OCI-M1 (cell line): ENCODE measurements around the gene PREX1.
A peak's percentile ranks its signal among the peaks of the same experiment; 100 is the strongest.
"Not testable (repeated sequence)": the region's sequence is repeated elsewhere in the genome, so short reads cannot be mapped to it uniquely, and the experiment has no call there.

Experiments used
- DNase-seq: peaks from one replicate; lab custom pipeline; 2025; lab: John Stamatoyannopoulos, UW

The PREX1 gene, protein sequence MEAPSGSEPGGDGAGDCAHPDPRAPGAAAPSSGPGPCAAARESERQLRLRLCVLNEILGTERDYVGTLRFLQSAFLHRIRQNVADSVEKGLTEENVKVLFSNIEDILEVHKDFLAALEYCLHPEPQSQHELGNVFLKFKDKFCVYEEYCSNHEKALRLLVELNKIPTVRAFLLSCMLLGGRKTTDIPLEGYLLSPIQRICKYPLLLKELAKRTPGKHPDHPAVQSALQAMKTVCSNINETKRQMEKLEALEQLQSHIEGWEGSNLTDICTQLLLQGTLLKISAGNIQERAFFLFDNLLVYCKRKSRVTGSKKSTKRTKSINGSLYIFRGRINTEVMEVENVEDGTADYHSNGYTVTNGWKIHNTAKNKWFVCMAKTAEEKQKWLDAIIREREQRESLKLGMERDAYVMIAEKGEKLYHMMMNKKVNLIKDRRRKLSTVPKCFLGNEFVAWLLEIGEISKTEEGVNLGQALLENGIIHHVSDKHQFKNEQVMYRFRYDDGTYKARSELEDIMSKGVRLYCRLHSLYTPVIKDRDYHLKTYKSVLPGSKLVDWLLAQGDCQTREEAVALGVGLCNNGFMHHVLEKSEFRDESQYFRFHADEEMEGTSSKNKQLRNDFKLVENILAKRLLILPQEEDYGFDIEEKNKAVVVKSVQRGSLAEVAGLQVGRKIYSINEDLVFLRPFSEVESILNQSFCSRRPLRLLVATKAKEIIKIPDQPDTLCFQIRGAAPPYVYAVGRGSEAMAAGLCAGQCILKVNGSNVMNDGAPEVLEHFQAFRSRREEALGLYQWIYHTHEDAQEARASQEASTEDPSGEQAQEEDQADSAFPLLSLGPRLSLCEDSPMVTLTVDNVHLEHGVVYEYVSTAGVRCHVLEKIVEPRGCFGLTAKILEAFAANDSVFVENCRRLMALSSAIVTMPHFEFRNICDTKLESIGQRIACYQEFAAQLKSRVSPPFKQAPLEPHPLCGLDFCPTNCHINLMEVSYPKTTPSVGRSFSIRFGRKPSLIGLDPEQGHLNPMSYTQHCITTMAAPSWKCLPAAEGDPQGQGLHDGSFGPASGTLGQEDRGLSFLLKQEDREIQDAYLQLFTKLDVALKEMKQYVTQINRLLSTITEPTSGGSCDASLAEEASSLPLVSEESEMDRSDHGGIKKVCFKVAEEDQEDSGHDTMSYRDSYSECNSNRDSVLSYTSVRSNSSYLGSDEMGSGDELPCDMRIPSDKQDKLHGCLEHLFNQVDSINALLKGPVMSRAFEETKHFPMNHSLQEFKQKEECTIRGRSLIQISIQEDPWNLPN (N-terminal part only)

DNA sequence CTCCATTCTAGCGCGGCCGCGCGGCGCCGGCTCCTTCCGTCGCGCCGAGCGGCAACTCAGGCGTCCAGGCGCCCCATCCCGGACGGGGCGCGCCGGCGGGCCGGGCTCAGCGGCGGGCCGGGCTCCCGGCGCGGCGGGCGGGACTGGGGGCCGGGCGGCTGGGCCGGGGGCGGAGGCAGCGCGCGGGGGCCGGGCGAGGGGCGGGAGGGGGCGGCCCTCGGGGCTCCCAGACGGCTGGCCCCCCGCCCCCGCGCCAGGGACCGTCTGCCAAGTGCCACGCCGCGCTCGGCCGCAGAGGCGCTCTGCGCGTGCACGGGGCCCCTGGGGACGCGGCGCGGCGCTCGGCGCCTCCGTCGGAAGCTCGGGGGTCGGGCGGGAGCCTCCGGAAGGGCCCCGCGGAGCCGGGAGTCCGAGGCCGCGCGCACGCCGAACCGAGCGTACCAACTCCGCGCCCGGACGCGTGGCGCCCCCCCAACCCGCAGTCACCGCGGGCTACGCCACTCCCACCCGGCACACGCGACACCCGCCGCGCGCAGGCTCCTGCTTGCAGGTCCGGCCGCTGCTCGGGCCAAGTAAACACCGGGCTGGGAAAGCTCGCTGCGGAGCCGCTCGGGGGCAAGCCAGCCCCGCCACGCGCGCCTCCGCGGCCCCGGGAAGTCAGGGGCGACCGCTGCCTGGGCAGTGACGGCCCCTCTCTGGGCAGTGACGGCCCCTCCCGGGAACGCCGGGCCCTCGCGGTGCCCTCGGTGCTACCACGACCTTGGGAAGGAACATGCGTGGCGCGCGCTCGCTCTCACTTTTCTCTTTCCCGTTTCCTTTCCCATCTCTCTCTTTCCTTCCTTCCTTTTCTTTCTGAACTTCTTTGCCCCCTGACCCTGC, at the start of gene PREX1:
Gene PREX1 (minus strand): TSS at position 145 of the 879 bp plus-strand sequence. CDS start 139 bp downstream, at position 6.
- DNase-seq: no peak

DNA sequence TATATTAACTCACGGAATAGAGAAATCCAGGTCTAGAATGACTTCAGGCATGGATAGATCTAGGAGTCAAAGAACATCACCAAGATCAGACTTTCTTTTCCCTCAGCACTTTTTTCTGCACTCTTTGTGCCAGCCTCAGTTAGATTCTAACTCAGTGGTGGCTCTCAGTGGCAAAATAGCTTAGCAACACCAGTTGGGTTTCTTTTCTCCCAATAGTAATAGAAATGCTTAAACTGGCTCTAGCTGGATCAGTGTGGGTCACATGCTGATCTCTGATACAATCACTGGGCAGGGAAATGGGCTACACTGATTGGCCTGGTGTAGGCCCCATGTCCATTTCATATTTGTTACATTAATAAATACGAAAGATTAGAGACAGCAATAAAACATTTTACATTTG, 49.5 kb upstream of the PREX1 start:
- peak; percentile 32 for DNase-seq

DNA sequence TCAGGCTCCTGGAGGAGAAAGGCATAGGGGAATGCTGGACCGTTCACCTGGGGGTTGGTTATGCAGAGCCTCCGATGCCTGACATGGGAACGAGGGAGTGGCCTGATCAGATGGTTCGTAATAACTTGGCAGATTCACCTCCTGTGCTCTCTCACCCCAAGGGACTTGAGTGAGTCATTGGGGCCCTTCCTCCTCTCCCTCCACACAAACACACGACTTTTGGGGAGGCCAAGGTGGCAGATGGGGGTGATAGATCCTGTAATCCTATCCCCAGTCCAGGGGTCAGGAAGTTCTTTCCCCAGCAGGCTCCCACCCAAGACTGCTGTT, 48.1 kb upstream of the PREX1 start:
- DNase-seq: no peak

DNA sequence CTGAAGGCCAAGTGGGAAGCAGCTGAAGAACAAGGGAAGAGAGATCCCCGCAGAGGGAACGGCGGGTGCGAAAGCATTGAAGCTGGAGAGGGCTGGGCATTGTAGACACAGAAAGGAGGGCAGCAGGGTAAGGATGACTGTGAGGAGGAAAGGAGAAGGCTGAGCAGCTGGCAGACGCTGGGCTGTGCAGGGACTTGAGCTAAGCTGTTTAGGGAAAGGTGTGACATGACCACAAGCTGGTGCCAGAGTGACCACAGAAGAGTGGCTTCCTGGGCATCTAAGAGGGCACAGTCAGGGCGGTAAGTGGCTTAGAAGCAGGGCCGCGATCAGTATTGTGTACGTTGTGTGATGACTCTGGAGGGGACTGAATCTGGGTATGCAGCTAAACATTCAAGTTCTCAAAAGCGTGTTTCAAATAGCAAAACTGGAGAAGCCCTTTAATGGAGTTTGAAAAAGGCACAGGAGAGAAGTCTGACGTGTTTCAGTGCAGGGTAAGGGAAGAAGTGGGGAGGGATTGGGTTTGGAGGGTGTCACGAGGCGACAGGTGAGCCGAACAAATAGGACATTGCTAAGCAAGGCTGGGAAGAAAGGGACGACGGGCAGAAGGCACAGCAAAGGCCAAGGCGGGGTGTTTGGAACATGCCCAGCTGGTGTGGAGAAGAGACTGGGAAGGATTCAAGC, 47.6 kb upstream of the PREX1 start:
- no peak for DNase-seq

DNA sequence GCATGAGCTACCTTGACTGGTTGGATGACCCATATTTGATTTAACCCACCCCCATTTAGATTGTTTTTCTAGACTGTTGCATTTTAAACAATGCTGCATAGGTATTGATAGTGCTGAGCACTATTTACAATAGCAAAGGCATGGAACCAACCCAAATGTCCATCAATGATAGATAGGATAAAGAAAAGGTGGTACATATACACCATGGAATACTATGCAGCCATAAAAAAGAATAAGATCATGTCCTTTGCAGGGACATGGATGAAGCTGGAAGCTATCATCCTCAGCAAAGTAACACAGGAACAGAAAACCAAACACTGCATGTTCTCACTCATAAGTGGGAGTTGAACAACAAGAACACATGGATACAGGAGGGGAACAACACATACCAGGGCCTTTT, 41.6 kb upstream of the PREX1 start:
- DNase-seq: not testable (repeated sequence)

DNA sequence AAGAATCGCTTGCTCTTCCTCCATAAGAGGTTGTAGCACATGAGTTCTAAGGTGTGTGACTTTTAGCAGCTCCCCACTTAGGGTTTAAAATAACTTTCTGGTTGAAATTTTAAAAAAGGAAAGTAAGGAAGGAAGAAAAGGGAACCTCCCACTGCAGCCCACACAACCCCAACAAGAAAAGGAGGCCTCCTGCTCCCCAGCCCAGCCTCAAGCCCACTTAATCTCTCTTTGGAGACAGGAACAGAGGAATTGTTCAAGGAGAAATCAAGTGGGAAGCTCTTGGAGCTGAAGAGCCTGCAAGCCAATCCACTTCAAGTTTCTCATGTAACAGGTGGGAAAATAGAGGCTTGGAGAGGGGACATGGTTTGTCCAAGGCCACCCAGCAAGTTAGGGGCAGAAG, 39.1 kb upstream of the PREX1 start:
- DNase-seq: no peak

DNA sequence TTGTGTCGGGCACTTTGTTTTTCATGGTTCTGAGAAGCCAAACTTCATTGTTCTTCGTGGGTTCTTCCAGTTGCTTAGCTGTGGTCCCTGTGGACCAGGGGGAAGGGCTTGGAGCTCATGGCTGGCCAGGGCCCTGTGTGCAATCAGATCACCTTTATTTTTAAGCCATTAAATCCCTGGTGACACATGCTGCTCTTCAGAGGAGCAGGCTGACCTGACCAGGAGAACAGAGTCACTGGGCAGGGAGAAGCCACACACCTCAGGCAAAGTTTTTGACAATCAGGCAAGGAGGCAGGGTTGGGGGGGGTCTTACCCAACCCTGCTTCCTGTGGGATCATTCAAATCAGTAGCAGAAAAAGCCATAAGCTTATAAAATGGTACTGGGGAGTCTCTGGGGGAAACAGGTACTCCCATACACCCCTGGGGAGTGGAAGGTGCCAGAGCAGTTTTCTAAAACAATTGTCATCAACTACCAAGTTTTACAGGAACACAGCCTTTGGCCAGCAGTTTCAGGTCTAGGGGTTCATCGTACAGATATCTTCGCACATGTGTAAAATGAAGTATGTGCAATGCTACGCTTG, 37.0 kb upstream of the PREX1 start:
- no peak for DNase-seq

DNA sequence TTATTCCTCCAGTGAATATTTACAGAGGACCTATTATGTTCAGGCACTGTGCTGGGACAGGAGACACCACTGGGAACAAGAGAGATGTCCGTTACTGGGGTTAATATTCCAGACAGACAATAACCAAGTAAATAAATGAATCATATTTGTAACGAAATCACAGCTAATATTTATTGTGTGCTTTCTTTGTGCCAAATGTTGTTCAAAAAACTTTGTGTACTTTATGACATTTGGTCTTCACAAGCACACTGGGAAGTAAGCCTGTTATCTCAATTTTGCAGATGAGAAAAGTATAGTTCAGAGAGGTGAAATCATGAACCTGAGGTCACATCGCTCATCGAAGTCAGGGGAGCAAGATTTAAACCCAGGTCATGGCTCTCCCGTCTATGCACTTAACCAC, 36.5 kb upstream of the PREX1 start:
- no peak for DNase-seq

DNA sequence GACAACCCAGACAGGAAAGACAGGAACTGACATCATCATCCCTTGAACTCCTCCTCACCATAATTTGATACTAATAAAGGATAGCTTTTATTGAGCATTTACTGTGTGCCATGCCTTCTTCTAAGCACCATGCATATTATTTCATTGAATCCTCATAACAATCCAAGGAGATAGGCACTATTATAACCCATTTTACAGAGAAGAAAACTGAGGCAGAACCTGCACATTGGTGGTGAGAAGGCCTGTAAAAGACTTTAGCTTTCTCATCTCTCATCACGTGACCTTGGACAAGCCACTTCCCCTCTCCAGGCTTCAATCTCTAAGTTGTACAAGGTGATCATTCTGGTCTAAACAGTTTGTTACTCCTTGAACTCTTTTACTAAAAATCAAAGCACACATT, 34.5 kb upstream of the PREX1 start:
- DNase-seq: peak; percentile 17

DNA sequence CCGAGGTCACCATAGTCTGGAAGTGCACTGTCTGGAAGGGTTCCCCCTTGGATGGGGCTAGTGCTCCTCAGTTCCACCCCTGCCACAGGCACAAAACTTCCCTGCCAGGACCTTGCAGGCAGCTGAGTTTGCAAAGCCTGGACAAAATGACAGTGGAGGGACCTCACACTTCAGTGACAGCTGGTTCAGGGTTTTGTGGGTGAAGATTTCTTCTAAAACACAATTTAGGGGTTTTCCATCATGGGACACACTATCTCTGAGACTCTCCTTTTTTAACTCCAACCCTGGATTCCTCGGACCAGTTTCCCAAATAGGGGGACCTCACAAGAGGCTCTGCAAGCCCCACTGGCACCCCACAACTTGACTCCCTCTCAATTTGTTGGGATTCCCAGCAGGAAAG, 33.6 kb upstream of the PREX1 start:
- no peak for DNase-seq

DNA sequence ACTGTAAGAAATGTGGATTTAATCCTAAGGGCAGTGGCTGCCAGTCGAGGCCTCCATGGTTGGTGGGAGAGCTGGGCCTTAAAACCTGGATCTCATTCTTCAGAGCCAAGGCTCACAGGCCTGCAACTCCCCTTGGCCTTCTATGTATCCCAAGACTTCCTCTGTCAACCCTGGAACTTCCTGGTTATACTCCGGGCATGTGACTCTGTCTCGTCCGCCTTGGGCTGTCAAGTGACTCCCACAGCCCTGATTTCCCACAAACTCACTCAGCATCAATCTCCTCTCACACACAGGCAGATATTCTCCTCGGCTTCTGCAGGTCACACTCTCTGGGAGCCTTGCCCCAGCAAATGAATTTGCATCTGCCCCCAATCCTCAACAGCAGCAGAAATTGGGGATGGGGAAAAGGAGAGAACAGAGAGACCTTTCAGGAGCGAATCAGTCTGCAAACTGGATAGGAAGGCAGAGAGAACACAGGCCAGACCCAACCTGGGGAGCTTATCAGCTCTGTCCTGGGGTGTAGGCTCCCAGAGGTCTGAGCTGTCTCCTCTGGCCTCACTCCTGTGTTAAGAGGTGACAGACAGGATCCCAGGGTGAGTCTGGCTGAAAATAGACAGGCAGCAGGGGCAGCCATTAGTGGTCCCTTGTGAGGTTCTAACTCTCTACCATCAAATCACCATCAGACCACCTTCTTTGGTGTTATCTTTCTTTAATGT, 30.4 kb upstream of the PREX1 start:
- no peak for DNase-seq

DNA sequence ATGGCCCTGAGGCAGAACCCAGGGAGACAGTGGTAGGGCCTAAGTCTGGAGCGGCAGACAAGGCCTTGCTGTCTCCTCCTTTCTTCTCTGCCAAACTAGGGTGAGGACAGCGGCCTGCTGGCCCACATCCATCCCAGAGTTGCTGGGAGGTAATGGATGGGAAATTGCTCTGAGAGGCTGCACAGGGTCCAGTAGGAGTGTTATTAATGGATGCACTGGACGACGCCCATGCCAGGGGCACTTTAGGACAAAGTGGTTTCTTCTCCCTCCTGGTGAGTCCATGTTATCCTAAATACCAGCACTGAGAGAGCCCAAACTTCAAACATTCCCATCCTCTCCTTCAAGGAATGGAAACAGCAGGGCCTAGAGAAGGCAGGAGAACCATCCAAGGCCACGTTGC, 28.3 kb upstream of the PREX1 start:
- DNase-seq: no peak

DNA sequence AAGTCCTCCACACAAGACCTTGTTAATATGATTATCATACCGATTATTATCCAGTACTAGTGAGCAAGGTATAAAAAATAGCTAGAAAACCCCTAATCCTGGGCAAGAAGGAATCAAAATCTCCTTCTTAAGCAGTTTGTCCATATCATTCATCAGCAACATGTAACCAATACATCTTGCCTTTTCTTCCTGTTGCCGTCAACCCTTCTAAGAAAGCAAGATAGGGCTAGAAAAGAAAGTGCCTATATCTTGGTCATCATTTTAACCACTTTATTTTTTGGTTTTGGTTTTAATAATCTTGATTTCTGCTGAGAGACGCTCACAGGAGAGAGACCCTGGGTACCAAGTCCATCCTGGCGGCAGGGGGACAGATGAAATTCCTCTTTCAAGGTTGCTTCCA, 27.2 kb upstream of the PREX1 start:
- no peak for DNase-seq

DNA sequence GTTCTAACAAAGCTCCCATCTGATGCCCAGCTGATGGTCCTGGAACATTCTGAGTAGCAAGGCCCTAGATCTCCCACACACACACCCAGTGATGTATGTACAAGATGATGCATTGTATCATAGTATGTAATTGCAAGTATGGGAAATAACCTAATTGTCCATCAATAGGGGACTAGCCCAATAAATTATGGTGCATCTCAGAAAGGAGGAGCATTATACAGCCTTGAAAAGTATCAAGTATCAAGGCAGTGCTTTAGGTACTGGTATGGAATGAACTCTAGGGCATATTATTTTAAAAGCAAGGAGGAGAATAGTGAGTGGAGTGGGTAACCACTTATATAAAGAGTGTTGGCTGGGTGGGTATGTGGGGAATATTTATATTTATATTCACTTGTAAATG, 24.8 kb upstream of the PREX1 start:
- no peak for DNase-seq

DNA sequence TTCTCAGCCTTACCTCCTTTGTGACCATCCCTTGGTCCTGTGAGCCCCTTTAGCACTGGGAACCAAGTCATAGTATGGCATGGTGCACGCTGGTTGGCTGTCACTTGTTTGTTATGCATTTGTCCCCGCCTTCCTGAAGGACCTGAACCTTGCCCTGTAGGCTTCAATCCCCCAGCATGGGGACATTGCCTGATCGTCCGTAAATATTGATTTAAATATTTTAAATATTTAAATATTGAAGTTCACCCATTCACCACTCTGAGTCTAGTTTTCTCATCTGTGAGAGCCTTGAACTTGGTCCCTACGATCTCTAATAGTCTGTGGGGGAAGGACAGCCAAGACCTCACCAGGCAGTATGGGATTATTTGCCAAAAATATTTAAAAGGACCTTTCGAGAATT, 23.8 kb upstream of the PREX1 start:
- no peak for DNase-seq

DNA sequence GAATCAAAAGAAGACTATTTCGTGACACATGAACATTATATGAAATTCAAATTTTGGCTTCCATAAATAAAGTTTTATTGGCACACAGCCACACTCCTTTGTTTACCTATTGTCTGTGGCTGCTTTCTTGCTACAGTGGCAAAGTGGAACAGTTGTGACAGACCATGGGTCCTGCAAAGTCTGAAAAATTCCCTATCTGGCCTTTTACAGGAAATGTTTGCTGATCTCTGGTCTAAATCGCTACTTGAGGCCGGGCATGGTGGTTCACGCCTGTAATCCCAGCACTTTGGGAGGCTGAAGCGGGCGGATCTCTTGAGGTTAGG, 23.1 kb upstream of the PREX1 start:
- DNase-seq: no peak

DNA sequence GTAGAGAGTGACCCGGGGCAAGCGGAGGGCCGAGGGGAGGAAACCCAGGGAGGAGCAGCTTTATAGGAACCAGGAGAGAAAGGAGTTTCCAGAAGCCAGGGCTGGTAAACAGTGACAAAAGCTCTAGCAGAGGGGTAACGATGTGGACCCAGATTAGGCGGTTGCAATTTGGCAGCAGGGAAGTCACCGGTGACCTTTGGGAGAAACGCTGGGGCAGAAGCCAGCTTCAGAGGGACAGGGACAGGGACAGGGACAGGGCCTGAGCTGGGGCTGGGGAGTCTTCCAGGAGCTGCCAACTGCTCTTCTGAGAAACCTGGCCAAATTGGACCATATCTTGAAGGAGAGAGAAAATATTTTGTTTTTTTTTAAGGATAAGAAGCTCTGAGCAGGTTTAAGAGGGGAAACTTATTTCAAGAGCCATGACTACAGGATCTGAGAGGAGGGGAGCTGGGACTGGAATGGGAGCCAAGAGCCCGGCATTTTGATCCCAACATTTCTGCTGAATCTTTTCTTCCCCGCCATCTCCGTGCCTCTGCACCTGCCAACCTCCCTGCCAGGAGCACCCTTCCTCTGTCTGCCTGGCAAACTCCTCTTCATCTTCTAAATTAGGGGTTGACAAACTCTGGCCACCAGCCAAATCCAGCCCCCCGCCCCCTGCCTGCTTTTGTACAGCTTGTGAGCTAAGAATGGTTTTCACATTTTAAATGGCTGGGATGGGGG, 22.6 kb upstream of the PREX1 start:
- DNase-seq: no peak

DNA sequence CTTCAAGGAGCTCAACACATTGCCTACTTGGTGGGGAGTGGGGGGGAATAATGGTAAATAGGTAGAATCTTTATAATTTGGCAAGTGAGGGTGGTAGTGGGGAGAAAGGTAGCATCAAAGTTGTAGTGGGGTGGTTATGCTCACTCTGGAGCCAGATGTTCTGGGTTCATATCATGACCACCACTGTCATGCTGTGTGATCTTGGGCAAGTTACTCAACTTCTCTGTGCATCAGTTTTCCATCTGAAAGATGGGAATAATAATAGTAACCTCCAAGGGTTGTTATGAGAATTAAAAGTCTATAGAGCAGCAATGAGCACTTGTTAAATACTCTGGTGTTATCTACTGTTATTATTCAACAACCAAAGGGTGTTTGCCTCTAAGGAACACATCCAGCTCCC, 22.0 kb upstream of the PREX1 start:
- DNase-seq: no peak

DNA sequence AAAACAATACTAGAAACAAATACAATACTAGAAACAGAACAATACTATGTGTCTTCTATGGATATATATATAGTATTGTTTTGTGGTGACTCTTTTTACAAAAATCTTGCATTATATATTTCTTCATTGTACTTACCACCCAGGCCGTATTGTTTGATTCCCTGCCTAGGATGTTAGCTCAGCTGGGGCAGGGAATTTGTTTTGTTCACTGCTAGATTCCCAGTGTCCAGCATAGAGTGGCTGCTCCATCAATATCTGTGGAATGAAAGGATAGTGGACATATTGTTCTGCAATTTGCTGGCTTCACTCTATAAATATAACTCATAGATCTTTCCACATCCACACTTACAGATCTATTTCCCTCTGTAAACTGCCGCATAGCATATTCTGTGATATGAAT, 21.5 kb upstream of the PREX1 start:
- DNase-seq: no peak
